Right lobe of liver (tissue), 6 donors: ENCODE results near the gene TEDC1. TPM values are rescaled to one million over a fixed set of nuclear protein-coding genes. Genes with fewer than 3 reads are reported as not detected.

Experiments
- ATAC-seq, 4 donors: fragments of 200-7000 bp; cut with Tn5 transposase; one replicate each; pipeline ENCODE4 v1.9.1; 2020; ENCODE audit warnings: mild to moderate bottlenecking in 4 of 4, moderate library complexity in 4 of 4
- DNase-seq, 3 donors: peaks; one replicate each; pipeline ENCODE4 v3.0.0-alpha.2; 2020
- H3K27ac ChIP-seq, 3 donors: fragments of 200-600 bp; one replicate each; pipeline ENCODE4 v1.8.0; 2022
- H3K27me3 ChIP-seq, 2 donors: fragments of 200-600 bp; one replicate each; pipeline ENCODE4 v1.8.0; 2022
- H3K36me3 ChIP-seq, 4 donors: fragments of 200-600 bp; sonication (generic) in 1 of 4; one replicate each; pipeline versions ENCODE4 v1.5.1 to v1.8.0; 2017 to 2022; ENCODE audit warnings: control low read depth in 1 of 4
- H3K4me1 ChIP-seq, 4 donors: fragments of 200-600 bp; sonication (generic) in 1 of 4; one replicate each; pipeline versions ENCODE4 v1.5.1 to v1.8.0; 2017 to 2022; ENCODE audit warnings: control low read depth in 1 of 4
- H3K4me3 ChIP-seq, 3 donors: fragments of 200-600 bp; one replicate each; pipeline ENCODE4 v1.8.0; 2022
- H3K9me3 ChIP-seq, 4 donors: fragments of 200-600 bp; sonication (generic) in 1 of 4; one replicate each; pipeline versions ENCODE4 v1.5.1 to v1.8.0; 2017 to 2022; ENCODE audit warnings: control low read depth in 1 of 4
- CTCF ChIP-seq, 4 donors: fragments of 200-600 bp in 3 of 4; fragments of 450-650 bp in 1 of 4; IDR thresholded peaks; one replicate each; pipeline versions ENCODE4 v1.5.1 to v1.8.0; 2016 to 2022; ENCODE audit warnings: antibody characterized with exemption in 4 of 4, mild to moderate bottlenecking in 2 of 4
- POLR2A ChIP-seq: fragments of 450-650 bp; IDR thresholded peaks from one replicate; pipeline ENCODE4 v1.6.1; 2017; ENCODE audit warnings: antibody characterized with exemption, mild to moderate bottlenecking
- WGBS: methylation state at CpG from one replicate; pipeline ENCODE4 v1.1.6; 2018; ENCODE audit warnings: low coverage, low lambda C conversion rate; ENCODE audit not compliant: insufficient coverage; ENCODE audit errors: missing lambda C conversion rate; 5-methylcytosine and 5-hydroxymethylcytosine counted together
- intact Hi-C, 2 donors: fragments of 100-400 bp; cut with DNase I; formaldehyde crosslinking; loops; one replicate each; pipeline versions ENCODE4 v1.11.2 to v1.14.1; 2022
- long read RNA-seq: library from polyadenylated mRNA; unstranded; transcript quantifications from one replicate; pipeline ENCODE4 v2.0.0, GENCODE V29; 2019
- total RNA-seq, 6 experiments: library from RNA; depleted of rRNA in 2 of 6; stranded (reverse); fragments of >200 nt in 2 of 6; fragmentation: NEBNext Ultra II Directional in 3 of 6; extraction: Animal tissue kit (Norgen Biotek cat#: 25700) in 3 of 6; gene quantifications; one replicate each; pipeline versions ENCODE4 v1.1.0 to v1.2.4, GENCODE V29; 2016 to 2023
- donor health status: DM: no; HTN: yes; CAD: no.
- donor health status: DM: no; HTN: no; CAD: no.
- donor health status: DM: no; HTN: no; CAD: no.
- donor health status: DM: no; HTN: yes; CAD: no.
- donor health status: DM: no; HTN: yes; CAD: no.

Gene TEDC1, protein sequence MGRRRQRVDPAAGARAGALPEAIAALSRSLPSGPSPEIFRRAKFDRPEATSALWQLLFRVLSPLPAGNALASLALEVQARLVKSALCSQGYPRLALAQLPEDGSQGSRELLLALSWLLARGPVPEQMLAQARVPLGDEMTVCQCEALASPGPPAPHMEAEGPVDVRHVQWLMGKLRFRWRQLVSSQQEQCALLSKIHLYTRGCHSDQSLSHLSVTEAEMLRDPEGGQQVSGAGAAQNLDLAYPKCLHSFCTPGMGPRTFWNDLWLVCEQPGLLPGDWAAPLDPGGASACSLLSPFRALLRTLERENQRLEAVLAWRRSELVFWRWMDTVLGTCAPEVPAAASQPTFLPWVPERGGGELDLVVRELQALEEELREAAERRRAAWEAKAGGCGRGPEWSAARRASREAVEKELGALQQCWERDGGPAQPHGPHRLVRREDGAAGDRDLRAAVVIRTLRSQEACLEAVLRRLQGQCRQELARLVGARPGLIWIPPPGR
- total RNA-seq, result 1 to 10 TPM; 2.2 to 8.1 (median 3.9) TPM
- long read RNA-seq, result 0 reads

- peak within 1 kb of the TSS; percentile 68 to 91 (median 83) for H3K27ac ChIP-seq
- intact Hi-C loops, result no loop called here
- WGBS, result 0% methylated on average over 14 of the region's 94 CpGs
- peaks cover 0 to 34% (median 12%) of the 10 kb centered on the region in 4 donors for H3K4me1 ChIP-seq
- no peaks in the 10 kb centered on the region for H3K36me3 ChIP-seq
- no peaks in the 10 kb centered on the region for H3K9me3 ChIP-seq
- H3K27me3 ChIP-seq, result no peaks in the 10 kb centered on the region
- ATAC-seq (peak; percentile 76 to 87 (median 78)), DNase-seq (peak; percentile 99 to 100 (median 100))
- H3K4me3 ChIP-seq, result peak within 1 kb of the TSS; percentile 55 to 79 (median 71)
- TF ChIP-seq POLR2A (peak; percentile 61), CTCF (IDR thresholded peaks at IDR 0.05) (peak; percentile 71 to 97 (median 86))
Measured at GRCh38 chr14:105490572-105491365, at the start of gene TEDC1. Gene TEDC1, plus strand, starts transcription at chr14:105491246. Its CDS starts 130 bp downstream, at chr14:105491376.

DNA sequence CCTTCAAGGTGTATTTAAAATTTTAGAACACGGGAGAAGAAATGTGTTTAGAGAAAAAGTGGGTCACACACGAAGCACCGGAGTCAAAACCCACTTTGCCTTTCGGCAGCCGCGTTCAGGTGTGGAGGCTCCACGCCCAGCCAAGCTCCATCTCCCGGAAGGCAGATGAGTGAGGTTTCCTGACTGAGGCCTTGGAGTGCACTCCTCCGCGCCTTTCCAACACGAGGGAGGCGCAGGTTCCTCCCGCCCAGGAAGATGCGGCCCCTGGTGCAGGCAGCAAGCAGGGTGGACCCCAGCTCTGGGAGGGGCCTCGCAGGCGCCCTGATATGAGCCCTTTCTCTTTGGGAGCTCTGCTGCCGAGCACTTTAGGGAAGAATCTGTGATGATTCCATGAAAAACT, 48.9 kb upstream of the TEDC1 start:
- Histone ChIP-seq H3K9me3 (no peaks in the 10 kb centered on the region), H3K27me3 (no peaks in the 10 kb centered on the region), H3K27ac (no peak overlapping the region), H3K4me1 (no peaks in the 10 kb centered on the region), H3K4me3 (no peak overlapping the region), H3K36me3 (no peaks in the 10 kb centered on the region)
- intact Hi-C loops, result no loop called here
- WGBS, result 69% methylated on average over 5 of the region's 17 CpGs
- no peak for DNase-seq
- ATAC-seq, result no peak
- TF ChIP-seq CTCF (IDR thresholded peaks at IDR 0.05) (no peak), POLR2A (no peak)

GRCh38 chr14:105442834-105443233, 48.2 kb upstream of the TEDC1 start:
- H3K27me3 ChIP-seq, result no peaks in the 10 kb centered on the region
- DNase-seq (no peak), ATAC-seq (no peak)
- intact Hi-C loops, result no loop called here
- H3K9me3 ChIP-seq, result no peaks in the 10 kb centered on the region
- WGBS, result 89% methylated on average over 3 of the region's 12 CpGs
- no peaks in the 10 kb centered on the region for H3K36me3 ChIP-seq
- H3K4me3 ChIP-seq, result no peak overlapping the region
- no peaks in the 10 kb centered on the region for H3K4me1 ChIP-seq
- TF ChIP-seq POLR2A (no peak), CTCF (IDR thresholded peaks at IDR 0.05) (no peak)
- no peak overlapping the region for H3K27ac ChIP-seq

DNA sequence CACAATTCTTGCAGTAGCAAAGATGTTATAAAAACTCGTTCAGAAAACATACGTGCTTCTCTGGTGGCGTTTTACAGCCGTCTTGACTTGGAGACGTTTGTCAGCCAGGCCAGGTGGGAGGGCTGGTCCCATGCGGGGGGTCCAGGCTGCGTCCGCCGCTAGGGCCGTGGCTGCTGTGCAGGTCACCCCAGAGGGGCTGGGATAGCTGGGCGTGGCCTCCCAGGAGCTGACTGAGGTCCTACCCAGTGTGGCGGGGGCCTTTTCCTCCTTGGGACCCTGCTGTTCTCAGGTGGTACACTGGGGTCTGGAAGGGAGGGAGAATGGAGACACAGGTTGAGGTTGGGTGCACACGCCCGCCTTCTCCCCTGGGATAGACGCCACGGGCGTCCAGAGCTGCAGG, 46.2 kb upstream of the TEDC1 start:
- no peak for ATAC-seq
- no peaks in the 10 kb centered on the region for H3K4me1 ChIP-seq
- no peak overlapping the region for H3K4me3 ChIP-seq
- WGBS, result no CpG with 5 or more reads among the region's 17 CpGs
- H3K9me3 ChIP-seq, result no peaks in the 10 kb centered on the region
- H3K27ac ChIP-seq, result no peak overlapping the region
- TF ChIP-seq POLR2A, result no peak
- intact Hi-C loops, result no loop called here
- H3K36me3 ChIP-seq, result no peaks in the 10 kb centered on the region
- DNase-seq, result no peak
- no peaks in the 10 kb centered on the region for H3K27me3 ChIP-seq
